Measurements from ENCODE around the gene EEIG2. TPM values are rescaled to one million over a fixed set of nuclear protein-coding genes. Genes with fewer than 3 reads are reported as not detected.

Gene EEIG2
- 14.6 and 18.0 TPM in 2 replicates for total RNA-seq

GRCh38 chr1:108559215-108560186 is at the start of gene EEIG2:
Gene EEIG2, plus strand, starts transcription at chr1:108560100. Its CDS starts 329 bp downstream, at chr1:108560429.

Other genes starting within 250 kb of the EEIG2 start
- gene NBPF6, start 109.8 kb upstream of the EEIG2 start, total RNA-seq, result not detected in 2 replicates
- 0.64 and 3.7 TPM in 2 replicates for gene HENMT1, start 101.0 kb downstream of the EEIG2 start, total RNA-seq
- 8.7 and 18.4 TPM in 2 replicates for gene PRPF38B, start 132.2 kb downstream of the EEIG2 start, total RNA-seq
- 0.13 TPM in 1 of 2 replicates, not detected in the other for gene FNDC7, start 152.8 kb downstream of the EEIG2 start, total RNA-seq
- 25.5 and 28.3 TPM in 2 replicates for gene STXBP3, start 186.6 kb downstream of the EEIG2 start, total RNA-seq

Measured in epithelial cell of alveolus of lung (primary cell).